ENCODE measurements around the gene BACH2.

DNA sequence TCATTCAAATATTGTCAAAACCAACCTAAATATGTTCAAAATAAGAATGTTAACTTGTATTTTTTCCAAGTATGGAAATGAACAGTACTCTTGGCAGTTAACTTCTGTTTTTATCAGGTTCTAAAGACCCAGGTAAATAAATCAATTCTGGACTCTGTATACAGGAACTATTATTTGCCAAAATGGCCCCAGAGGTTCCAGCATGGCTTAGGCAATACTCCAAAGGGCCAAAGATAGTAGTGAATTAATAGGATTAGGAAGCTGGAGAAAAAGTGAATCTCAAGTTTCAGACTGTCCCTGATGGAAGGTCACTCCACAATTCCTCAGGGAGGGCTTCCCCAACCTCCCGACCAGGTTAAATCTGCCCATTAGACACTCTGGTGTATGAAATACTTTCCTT is 6.7 kb downstream of the BACH2 start:
- TF ChIP-seq, protein P1, sequence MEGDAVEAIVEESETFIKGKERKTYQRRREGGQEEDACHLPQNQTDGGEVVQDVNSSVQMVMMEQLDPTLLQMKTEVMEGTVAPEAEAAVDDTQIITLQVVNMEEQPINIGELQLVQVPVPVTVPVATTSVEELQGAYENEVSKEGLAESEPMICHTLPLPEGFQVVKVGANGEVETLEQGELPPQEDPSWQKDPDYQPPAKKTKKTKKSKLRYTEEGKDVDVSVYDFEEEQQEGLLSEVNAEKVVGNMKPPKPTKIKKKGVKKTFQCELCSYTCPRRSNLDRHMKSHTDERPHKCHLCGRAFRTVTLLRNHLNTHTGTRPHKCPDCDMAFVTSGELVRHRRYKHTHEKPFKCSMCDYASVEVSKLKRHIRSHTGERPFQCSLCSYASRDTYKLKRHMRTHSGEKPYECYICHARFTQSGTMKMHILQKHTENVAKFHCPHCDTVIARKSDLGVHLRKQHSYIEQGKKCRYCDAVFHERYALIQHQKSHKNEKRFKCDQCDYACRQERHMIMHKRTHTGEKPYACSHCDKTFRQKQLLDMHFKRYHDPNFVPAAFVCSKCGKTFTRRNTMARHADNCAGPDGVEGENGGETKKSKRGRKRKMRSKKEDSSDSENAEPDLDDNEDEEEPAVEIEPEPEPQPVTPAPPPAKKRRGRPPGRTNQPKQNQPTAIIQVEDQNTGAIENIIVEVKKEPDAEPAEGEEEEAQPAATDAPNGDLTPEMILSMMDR (IDR thresholded peaks at IDR 0.05 in 2 of 3, conservative IDR thresholded peaks at IDR 0.05 in 1 of 3; ENCODE audit: borderline replicate concordance in 1 of 3, insufficient read depth in 1 of 3, low read depth in 2 of 3, low read length in 2 of 3): no peak
- TF ChIP-seq YY1 (IDR thresholded peaks at IDR 0.05; ENCODE audit: extremely low read depth, insufficient replicate concordance, low read depth, low read length) (no peak), POLR2AphosphoS5 (IDR thresholded peaks at IDR 0.05; ENCODE audit: low read depth, low read length) (no peak), FOSL1 (IDR thresholded peaks at IDR 0.05; ENCODE audit: low read depth) (no peak), CBX3 (IDR thresholded peaks at IDR 0.05; ENCODE audit: low read depth) (no peak), ZFX (IDR thresholded peaks at IDR 0.05) (no peak), EZH2phosphoT487 (IDR thresholded peaks at IDR 0.05; ENCODE audit: borderline replicate concordance) (no peak)
- TF ChIP-seq, protein P2, sequence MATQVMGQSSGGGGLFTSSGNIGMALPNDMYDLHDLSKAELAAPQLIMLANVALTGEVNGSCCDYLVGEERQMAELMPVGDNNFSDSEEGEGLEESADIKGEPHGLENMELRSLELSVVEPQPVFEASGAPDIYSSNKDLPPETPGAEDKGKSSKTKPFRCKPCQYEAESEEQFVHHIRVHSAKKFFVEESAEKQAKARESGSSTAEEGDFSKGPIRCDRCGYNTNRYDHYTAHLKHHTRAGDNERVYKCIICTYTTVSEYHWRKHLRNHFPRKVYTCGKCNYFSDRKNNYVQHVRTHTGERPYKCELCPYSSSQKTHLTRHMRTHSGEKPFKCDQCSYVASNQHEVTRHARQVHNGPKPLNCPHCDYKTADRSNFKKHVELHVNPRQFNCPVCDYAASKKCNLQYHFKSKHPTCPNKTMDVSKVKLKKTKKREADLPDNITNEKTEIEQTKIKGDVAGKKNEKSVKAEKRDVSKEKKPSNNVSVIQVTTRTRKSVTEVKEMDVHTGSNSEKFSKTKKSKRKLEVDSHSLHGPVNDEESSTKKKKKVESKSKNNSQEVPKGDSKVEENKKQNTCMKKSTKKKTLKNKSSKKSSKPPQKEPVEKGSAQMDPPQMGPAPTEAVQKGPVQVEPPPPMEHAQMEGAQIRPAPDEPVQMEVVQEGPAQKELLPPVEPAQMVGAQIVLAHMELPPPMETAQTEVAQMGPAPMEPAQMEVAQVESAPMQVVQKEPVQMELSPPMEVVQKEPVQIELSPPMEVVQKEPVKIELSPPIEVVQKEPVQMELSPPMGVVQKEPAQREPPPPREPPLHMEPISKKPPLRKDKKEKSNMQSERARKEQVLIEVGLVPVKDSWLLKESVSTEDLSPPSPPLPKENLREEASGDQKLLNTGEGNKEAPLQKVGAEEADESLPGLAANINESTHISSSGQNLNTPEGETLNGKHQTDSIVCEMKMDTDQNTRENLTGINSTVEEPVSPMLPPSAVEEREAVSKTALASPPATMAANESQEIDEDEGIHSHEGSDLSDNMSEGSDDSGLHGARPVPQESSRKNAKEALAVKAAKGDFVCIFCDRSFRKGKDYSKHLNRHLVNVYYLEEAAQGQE (IDR thresholded peaks at IDR 0.05; ENCODE audit: low read depth): no peak
- TF ChIP-seq, protein P3, sequence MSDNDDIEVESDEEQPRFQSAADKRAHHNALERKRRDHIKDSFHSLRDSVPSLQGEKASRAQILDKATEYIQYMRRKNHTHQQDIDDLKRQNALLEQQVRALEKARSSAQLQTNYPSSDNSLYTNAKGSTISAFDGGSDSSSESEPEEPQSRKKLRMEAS (IDR thresholded peaks at IDR 0.05): no peak

Data from HCT116 (cell line).